HepG2 (cell line): ENCODE data around the gene CDK10. TPM values are rescaled to one million over a fixed set of nuclear protein-coding genes. Genes with fewer than 3 reads are reported as not detected.

Experiments
- AKAP8 ChIP-seq: sonication (generic); formaldehyde crosslinking; IDR thresholded peaks from 2 replicates; pipeline ENCODE4 v1.5.1; 2020; ENCODE audit warnings: mild to moderate bottlenecking, missing genetic modification reagents
- CBFB ChIP-seq: sonication (generic); formaldehyde crosslinking; IDR thresholded peaks from 2 replicates; pipeline ENCODE4 v1.4.0; 2020; ENCODE audit warnings: missing genetic modification reagents
- CCAR2 ChIP-seq: fragments of 200-400 bp; formaldehyde crosslinking; optimal IDR thresholded peaks from 2 replicates; pipeline ENCODE3; 2018; ENCODE audit warnings: low read depth, mild to moderate bottlenecking, low read length, moderate library complexity
- CEBPB ChIP-seq: IDR thresholded peaks from 2 replicates; pipeline ENCODE4 v1.6.1; 2011; ENCODE audit warnings: low read depth, low read length, improper control_type of control experiment, borderline replicate concordance
- CTCF ChIP-seq: sonication (generic); formaldehyde crosslinking; IDR thresholded peaks from 2 replicates; pipeline ENCODE4 v1.5.0; 2020; ENCODE audit warnings: mild to moderate bottlenecking, missing genetic modification reagents, moderate library complexity
- HMGXB3 ChIP-seq: sonication (generic); formaldehyde crosslinking; IDR thresholded peaks from 2 replicates; pipeline ENCODE4 v1.4.0; 2020; ENCODE audit warnings: missing genetic modification reagents, borderline replicate concordance
- HNF4G ChIP-seq, 2 experiments: sonication (generic) in 1 of 2; formaldehyde crosslinking in 1 of 2; IDR thresholded peaks; 2 replicates each; pipeline versions ENCODE4 v1.4.0 to v1.6.1; 2011 to 2020; ENCODE audit warnings: borderline replicate concordance in 2 of 2, low read depth in 2 of 2, mild to moderate bottlenecking in 2 of 2, low read length in 1 of 2, missing genetic modification reagents in 1 of 2, moderate library complexity in 1 of 2
- KDM1A ChIP-seq: IDR thresholded peaks from 2 replicates; pipeline ENCODE4 v1.6.1; 2016; ENCODE audit warnings: missing compliant biosample characterization
- MAZ ChIP-seq, 2 experiments: sonication (generic) in 1 of 2; formaldehyde crosslinking in 1 of 2; IDR thresholded peaks; 2 replicates each; pipeline versions ENCODE4 v1.5.0 to v1.6.1; 2012 to 2020; ENCODE audit warnings: low read depth in 2 of 2, mild to moderate bottlenecking in 2 of 2, borderline replicate concordance in 1 of 2, improper control_type of control experiment in 1 of 2, low read length in 1 of 2, missing genetic modification reagents in 1 of 2, moderate library complexity in 1 of 2
- POLR2A ChIP-seq, 2 experiments: IDR thresholded peaks; 2 replicates each; pipeline ENCODE4 v1.6.1; 2011; ENCODE audit warnings: low read depth in 2 of 2, low read length in 2 of 2, mild to moderate bottlenecking in 1 of 2, moderate library complexity in 1 of 2; ENCODE audit not compliant: insufficient read depth in 1 of 2
- SNAPC5 ChIP-seq: sonication (generic); formaldehyde crosslinking; IDR thresholded peaks from 2 replicates; pipeline ENCODE4 v1.8.1; 2023; ENCODE audit warnings: mild to moderate bottlenecking, missing genetic modification reagents, borderline replicate concordance
- THRA ChIP-seq: sonication (generic); formaldehyde crosslinking; IDR thresholded peaks from 2 replicates; pipeline ENCODE4 v1.4.0; 2020; ENCODE audit warnings: missing genetic modification reagents, borderline replicate concordance
- ZC3H13 ChIP-seq: sonication (generic); formaldehyde crosslinking; IDR thresholded peaks from 2 replicates; pipeline ENCODE4 v1.8.1; 2023; ENCODE audit warnings: mild to moderate bottlenecking, missing genetic modification reagents, moderate library complexity
- ZNF17 ChIP-seq: sonication (generic); formaldehyde crosslinking; IDR thresholded peaks from 2 replicates; pipeline ENCODE4 v1.5.0; 2020; ENCODE audit warnings: mild to moderate bottlenecking, missing genetic modification reagents
- ZNF280B ChIP-seq: sonication (generic); formaldehyde crosslinking; IDR thresholded peaks from 2 replicates; pipeline ENCODE4 v1.5.0; 2020; ENCODE audit warnings: missing genetic modification reagents, mild to moderate bottlenecking, borderline replicate concordance
- ZSCAN25 ChIP-seq: sonication (generic); formaldehyde crosslinking; IDR thresholded peaks from 2 replicates; pipeline ENCODE4 v1.8.0; 2022; ENCODE audit warnings: mild to moderate bottlenecking, missing genetic modification reagents
- polyA plus RNA-seq, 8 experiments: library from polyadenylated mRNA; depleted of rRNA in 3 of 8; stranded (reverse) in 7 of 8; unstranded in 1 of 8; fragments of >200 nt; fragmentation: Illumina TruSeq in 4 of 8; extraction: Trizol in 4 of 8; gene quantifications; 2 replicates each; pipeline versions ENCODE4 v1.2.1 to v1.2.3, GENCODE V29; 2011 to 2016; ENCODE audit warnings: low read depth in 4 of 8, missing spikeins in 1 of 8, mixed read lengths in 1 of 8; ENCODE audit not compliant: insufficient read depth in 1 of 8
- total RNA-seq, 5 experiments: library from RNA; depleted of rRNA; stranded (reverse); fragments of >200 nt; fragmentation: Illumina TruSeq; extraction: Trizol; gene quantifications; 2 replicates each; pipeline ENCODE4 v1.2.3, GENCODE V29; 2016; ENCODE audit warnings: low read depth in 1 of 5

Gene CDK10
- total and polyA plus RNA-seq, 2 of the 13 experiments (the other 11 are each of a cell fraction or from before 2014, with no cell fraction given): 2.5 to 3.9 TPM

GRCh38 chr16:89693931-89694783, 7.7 kb downstream of the CDK10 start (continued):
- TF ChIP-seq HMGXB3 (CRISPR knock-in tag) (no peak), MAZ (IDR thresholded peaks at IDR 0.05; ENCODE audit: borderline replicate concordance, low read depth, low read length) (no peak), MAZ (CRISPR knock-in tag; IDR thresholded peaks at IDR 0.05; ENCODE audit: low read depth) (no peak; the same call in 1 of the 2 replicates), THRA (CRISPR knock-in tag) (peak; percentile 98), CCAR2 (no peak), CBFB (no peak), ZSCAN25 (peak; percentile 87), POLR2A (IDR thresholded peaks at IDR 0.05; ENCODE audit: insufficient read depth in 1 of 2, low read depth in 2 of 2, low read length in 2 of 2) (0 out of 4 replicates have a peak, but pooled peaks of 1 of the 2 experiments have one; percentile 13), KDM1A (CRISPR knock-in tag) (no peak), ZNF280B (CRISPR knock-in tag) (no peak), CEBPB (no peak), SNAPC5 (CRISPR knock-in tag) (no peak), ZNF17 (CRISPR knock-in tag) (no peak), AKAP8 (no peak; the same call in 1 of the 2 replicates), ZC3H13 (CRISPR knock-in tag) (no peak), CTCF (CRISPR knock-in tag) (peak; percentile 35), HNF4G (IDR thresholded peaks at IDR 0.05; ENCODE audit: borderline replicate concordance, low read depth, low read length) (peak; percentile 10; the same call in 1 of the 2 replicates), HNF4G (CRISPR knock-in tag; IDR thresholded peaks at IDR 0.05; ENCODE audit: borderline replicate concordance, low read depth) (no peak)
